ENCODE results near the gene TPCN2.

TPCN2 gene

DNA sequence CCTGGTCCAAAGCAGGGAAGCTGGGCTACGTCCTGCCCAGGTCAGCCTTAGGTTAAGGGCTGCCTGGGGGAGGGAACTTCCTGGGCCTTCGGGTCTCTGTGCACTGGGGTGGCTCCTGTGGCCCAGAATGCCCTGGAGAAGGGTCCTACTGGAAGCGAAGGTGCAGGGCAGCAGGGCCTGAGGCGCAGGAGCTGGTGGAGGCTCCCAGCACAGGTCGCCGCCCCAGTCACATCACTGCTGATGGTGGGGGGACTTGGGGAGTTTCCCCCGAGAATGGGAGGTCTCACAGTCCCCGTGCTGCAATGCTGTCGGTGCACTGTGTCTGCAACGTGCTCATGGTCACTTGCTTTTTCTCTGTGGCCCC lies 106.2 kb downstream of the TPCN2 start:
- Histone ChIP-seq H3K9me3 (ENCODE audit: control extremely low read depth in 1 of 5, control insufficient read depth in 4 of 5, insufficient read depth in 2 of 5, low read depth in 1 of 5, low read length in 4 of 5) (peaks cover 0 to 2% (median 0%) of the 10 kb centered on the region in 5 experiments), H3K36me3 (ENCODE audit: control insufficient read depth in 4 of 4, insufficient read depth in 4 of 4, low read length in 3 of 4) (no peaks in the 10 kb centered on the region), H3K27me3 (replicated peaks in 2 of 5; ENCODE audit: control insufficient read depth in 4 of 5, insufficient read depth in 5 of 5, low read length in 4 of 5) (peaks cover 0 to 40% (median 4%) of the 10 kb centered on the region in 5 experiments), H3K4me1 (ENCODE audit: control extremely low read depth in 1 of 4, control insufficient read depth in 4 of 4, insufficient read depth in 4 of 4, low read length in 3 of 4) (no peaks in the 10 kb centered on the region), H3K4me3 (ENCODE audit: control insufficient read depth in 1 of 7, extremely low read depth in 1 of 7, insufficient read depth in 4 of 7, low read depth in 2 of 7, low read length in 6 of 7) (no peak overlapping the region), H3K27ac (ENCODE audit: insufficient read depth in 1 of 2, low read depth in 1 of 2, low read length in 2 of 2, poor library complexity in 1 of 2, severe bottlenecking in 2 of 2) (no peak overlapping the region)
- no peak for DNase-seq
- WGBS (ENCODE audit: insufficient coverage), result 95% methylated on average over 4 of the region's 10 CpGs
- POLR2A ChIA-PET, result no interaction called here
- CTCF ChIA-PET, result no interaction called here

DNA sequence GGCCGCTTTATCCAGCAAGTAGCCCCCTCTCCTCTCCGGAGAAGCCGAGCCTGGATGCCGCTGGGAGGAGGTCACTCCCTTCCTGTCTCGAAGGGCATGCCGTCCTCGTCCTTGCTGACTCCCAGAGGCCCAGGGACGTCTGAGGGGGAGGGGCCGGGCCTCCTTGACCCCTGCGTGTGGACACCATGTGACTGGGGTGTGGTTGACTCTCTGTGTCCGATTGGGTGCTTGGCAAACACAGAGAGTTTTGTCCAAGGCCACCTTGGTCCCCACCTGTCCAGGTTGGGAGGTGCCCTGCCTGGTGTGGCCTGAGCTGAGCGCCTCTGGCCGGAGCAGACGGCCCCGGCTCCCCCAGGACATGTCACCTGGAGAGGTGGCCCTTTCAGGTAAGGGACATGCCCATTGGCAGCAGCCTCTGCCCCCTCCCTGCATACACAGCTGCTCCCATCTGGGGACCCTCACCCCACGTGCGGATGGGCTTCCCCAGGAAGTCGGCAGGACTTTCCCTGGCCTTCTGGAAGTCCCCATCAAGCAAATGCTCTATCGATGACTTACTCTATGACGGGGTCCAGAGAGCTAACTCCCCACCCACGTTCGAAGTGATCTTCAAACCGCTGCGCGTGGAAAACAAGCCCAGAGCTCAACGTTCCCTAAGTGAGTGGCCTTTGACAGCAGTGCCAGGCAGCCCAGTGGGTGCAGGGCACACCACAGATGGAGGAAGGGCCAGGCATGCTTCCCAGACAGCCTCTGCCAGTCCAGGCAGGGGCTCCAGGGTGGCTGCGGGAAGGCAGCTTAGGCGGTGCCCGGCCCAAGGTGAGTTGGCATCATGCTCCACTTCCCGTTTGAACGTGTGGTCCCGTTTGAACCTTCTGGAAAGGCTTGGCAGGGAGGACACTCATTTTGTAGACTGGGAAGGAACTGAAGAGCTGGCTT lies 106.8 kb downstream of the TPCN2 start, which contains the start of gene SMIM38:
TSS of gene SMIM38 (plus strand) at position 634 of the 933 bp plus-strand sequence. CDS start 1,912 bp downstream, outside the sequence.
- no peaks in the 10 kb centered on the region for H3K9me3 ChIP-seq (ENCODE audit: control extremely low read depth in 1 of 5, control insufficient read depth in 4 of 5, insufficient read depth in 2 of 5, low read depth in 1 of 5, low read length in 4 of 5)
- DNase-seq, result no peak
- CTCF ChIA-PET, result interaction anchor here (1.3 kb wide), 1 partner anchor 11 kb away, joined by 4 read pairs; no protein-coding TSS in a partner anchor
- H3K27ac ChIP-seq (ENCODE audit: insufficient read depth in 1 of 2, low read depth in 1 of 2, low read length in 2 of 2, poor library complexity in 1 of 2, severe bottlenecking in 2 of 2), result no peak within 1 kb of the TSS
- H3K36me3 ChIP-seq (ENCODE audit: control insufficient read depth in 4 of 4, insufficient read depth in 4 of 4, low read length in 3 of 4), result no peaks in the 10 kb centered on the region
- POLR2A ChIA-PET, result no interaction called here
- no peaks in the 10 kb centered on the region for H3K4me1 ChIP-seq (ENCODE audit: control extremely low read depth in 1 of 4, control insufficient read depth in 4 of 4, insufficient read depth in 4 of 4, low read length in 3 of 4)
- peaks cover 0 to 40% (median 4%) of the 10 kb centered on the region in 5 experiments for H3K27me3 ChIP-seq (replicated peaks in 2 of 5; ENCODE audit: control insufficient read depth in 4 of 5, insufficient read depth in 5 of 5, low read length in 4 of 5)
- H3K4me3 ChIP-seq (ENCODE audit: control insufficient read depth in 1 of 7, extremely low read depth in 1 of 7, insufficient read depth in 4 of 7, low read depth in 2 of 7, low read length in 6 of 7), result no peak within 1 kb of the TSS
- WGBS (ENCODE audit: insufficient coverage), result 83% methylated on average over 27 of the region's 32 CpGs

DNA sequence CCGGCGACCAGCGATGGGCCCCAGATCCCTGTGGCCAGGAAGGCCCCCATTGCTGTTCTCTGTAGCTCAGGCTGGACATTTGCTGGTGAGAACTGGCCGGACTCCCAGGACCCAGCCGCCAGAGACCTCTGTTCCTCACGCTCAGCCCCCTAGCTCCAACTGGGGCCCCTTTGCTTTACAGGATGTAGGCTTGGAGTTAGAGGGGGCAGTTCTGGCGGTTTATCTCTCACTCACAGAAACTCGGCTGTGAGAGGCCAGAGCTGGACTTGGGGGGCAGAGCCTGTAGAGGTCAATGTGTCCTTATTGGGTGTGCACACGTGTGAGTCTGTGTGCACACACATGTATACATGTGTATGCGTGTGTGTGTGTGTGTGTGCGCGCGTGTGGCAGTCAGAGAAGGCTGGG lies 107.5 kb downstream of the TPCN2 start:
- no peaks in the 10 kb centered on the region for H3K4me1 ChIP-seq (ENCODE audit: control extremely low read depth in 1 of 4, control insufficient read depth in 4 of 4, insufficient read depth in 4 of 4, low read length in 3 of 4)
- H3K4me3 ChIP-seq (ENCODE audit: control insufficient read depth in 1 of 7, extremely low read depth in 1 of 7, insufficient read depth in 4 of 7, low read depth in 2 of 7, low read length in 6 of 7), result no peak overlapping the region
- H3K27me3 ChIP-seq (replicated peaks in 2 of 5; ENCODE audit: control insufficient read depth in 4 of 5, insufficient read depth in 5 of 5, low read length in 4 of 5), result peaks cover 0 to 40% (median 4%) of the 10 kb centered on the region in 5 experiments
- H3K36me3 ChIP-seq (ENCODE audit: control insufficient read depth in 4 of 4, insufficient read depth in 4 of 4, low read length in 3 of 4), result no peaks in the 10 kb centered on the region
- 77% methylated on average over 6 of the region's 13 CpGs for WGBS (ENCODE audit: insufficient coverage)
- ChIA-PET POLR2A (no interaction called here), CTCF (interaction anchor here (1.3 kb wide), 1 partner anchor 10 kb away, joined by 4 read pairs; no protein-coding TSS in a partner anchor)
- H3K27ac ChIP-seq (ENCODE audit: insufficient read depth in 1 of 2, low read depth in 1 of 2, low read length in 2 of 2, poor library complexity in 1 of 2, severe bottlenecking in 2 of 2), result no peak overlapping the region
- no peaks in the 10 kb centered on the region for H3K9me3 ChIP-seq (ENCODE audit: control extremely low read depth in 1 of 5, control insufficient read depth in 4 of 5, insufficient read depth in 2 of 5, low read depth in 1 of 5, low read length in 4 of 5)
- no peak for DNase-seq

DNA sequence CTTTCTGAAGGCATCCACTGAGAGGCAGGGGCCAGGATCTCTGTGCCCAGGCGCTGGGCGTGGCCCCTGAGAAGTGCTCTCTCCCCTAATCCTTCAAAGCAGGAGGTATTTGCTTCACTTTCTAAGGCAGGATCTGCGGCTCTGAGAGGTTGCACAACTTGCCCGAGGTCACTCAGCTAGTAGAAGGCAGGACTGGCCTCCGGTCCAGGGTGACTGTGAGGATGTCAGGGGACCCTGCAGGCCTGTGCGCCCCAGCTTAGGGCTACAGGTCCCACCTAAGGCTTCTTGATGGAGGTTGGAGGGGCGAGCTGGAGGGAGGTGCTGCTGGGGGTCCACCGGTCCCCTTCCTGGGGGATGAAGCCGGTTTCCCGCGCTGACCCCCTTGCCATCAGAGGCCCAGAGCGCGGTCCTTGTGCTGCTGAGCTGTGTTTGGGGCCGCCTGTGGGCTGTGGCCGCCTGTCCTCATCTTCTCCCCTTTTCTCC lies 108.0 kb downstream of the TPCN2 start:
- Histone ChIP-seq H3K27me3 (replicated peaks in 2 of 5; ENCODE audit: control insufficient read depth in 4 of 5, insufficient read depth in 5 of 5, low read length in 4 of 5) (peaks cover 0 to 40% (median 4%) of the 10 kb centered on the region in 5 experiments), H3K4me3 (ENCODE audit: control insufficient read depth in 1 of 7, extremely low read depth in 1 of 7, insufficient read depth in 4 of 7, low read depth in 2 of 7, low read length in 6 of 7) (no peak overlapping the region), H3K36me3 (ENCODE audit: control insufficient read depth in 4 of 4, insufficient read depth in 4 of 4, low read length in 3 of 4) (no peaks in the 10 kb centered on the region), H3K9me3 (ENCODE audit: control extremely low read depth in 1 of 5, control insufficient read depth in 4 of 5, insufficient read depth in 2 of 5, low read depth in 1 of 5, low read length in 4 of 5) (no peaks in the 10 kb centered on the region), H3K27ac (ENCODE audit: insufficient read depth in 1 of 2, low read depth in 1 of 2, low read length in 2 of 2, poor library complexity in 1 of 2, severe bottlenecking in 2 of 2) (no peak overlapping the region), H3K4me1 (ENCODE audit: control extremely low read depth in 1 of 4, control insufficient read depth in 4 of 4, insufficient read depth in 4 of 4, low read length in 3 of 4) (no peaks in the 10 kb centered on the region)
- no peak for DNase-seq
- POLR2A ChIA-PET, result no interaction called here
- CTCF ChIA-PET, result interaction anchor here (1.3 kb wide), 1 partner anchor 10 kb away, joined by 4 read pairs; no protein-coding TSS in a partner anchor
- 95% methylated on average over 14 of the region's 15 CpGs for WGBS (ENCODE audit: insufficient coverage)

DNA sequence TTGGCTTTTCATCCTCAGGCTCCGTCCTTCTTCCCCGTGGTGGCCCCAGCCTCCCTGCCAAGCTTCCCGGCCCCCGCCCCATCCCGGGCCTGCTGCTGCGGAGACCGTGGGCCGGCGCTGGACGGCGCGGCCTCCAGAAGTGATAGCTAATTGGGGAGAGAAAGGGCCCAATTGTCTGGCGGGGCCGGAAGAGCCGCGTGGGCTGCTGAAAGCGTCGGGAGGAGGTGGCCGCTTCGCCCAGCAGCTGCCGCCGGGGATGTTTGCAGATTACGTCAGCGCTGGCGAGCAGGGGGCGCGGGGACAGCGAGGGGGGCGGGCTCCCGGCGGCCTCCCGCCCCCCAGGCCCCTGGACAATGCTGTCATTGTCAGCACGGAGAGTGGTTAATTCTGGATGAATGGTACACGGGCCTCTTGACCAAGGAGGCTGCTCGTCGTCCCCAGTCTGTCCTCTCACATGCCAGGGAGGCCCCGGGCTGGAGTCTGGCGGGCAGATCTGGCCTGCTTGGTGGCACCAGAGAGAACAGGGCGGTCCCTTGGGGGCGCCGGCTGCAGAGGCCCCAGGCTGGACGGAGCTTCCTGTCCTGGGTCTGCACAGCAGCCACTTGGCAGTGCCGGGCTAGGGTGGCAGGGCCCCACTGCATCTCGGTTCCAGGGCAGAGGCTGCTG lies 108.6 kb downstream of the TPCN2 start:
- WGBS (ENCODE audit: insufficient coverage), result 37% methylated on average over 20 of the region's 44 CpGs
- DNase-seq, result peak in 1 of 3 donors; percentile 21
- Histone ChIP-seq H3K27ac (ENCODE audit: insufficient read depth in 1 of 2, low read depth in 1 of 2, low read length in 2 of 2, poor library complexity in 1 of 2, severe bottlenecking in 2 of 2) (no peak overlapping the region), H3K4me3 (ENCODE audit: control insufficient read depth in 1 of 7, extremely low read depth in 1 of 7, insufficient read depth in 4 of 7, low read depth in 2 of 7, low read length in 6 of 7) (no peak overlapping the region), H3K36me3 (ENCODE audit: control insufficient read depth in 4 of 4, insufficient read depth in 4 of 4, low read length in 3 of 4) (no peaks in the 10 kb centered on the region), H3K4me1 (ENCODE audit: control extremely low read depth in 1 of 4, control insufficient read depth in 4 of 4, insufficient read depth in 4 of 4, low read length in 3 of 4) (no peaks in the 10 kb centered on the region), H3K9me3 (ENCODE audit: control extremely low read depth in 1 of 5, control insufficient read depth in 4 of 5, insufficient read depth in 2 of 5, low read depth in 1 of 5, low read length in 4 of 5) (no peaks in the 10 kb centered on the region), H3K27me3 (replicated peaks in 2 of 5; ENCODE audit: control insufficient read depth in 4 of 5, insufficient read depth in 5 of 5, low read length in 4 of 5) (peaks cover 0 to 40% (median 4%) of the 10 kb centered on the region in 5 experiments)
- POLR2A ChIA-PET, result no interaction called here
- CTCF ChIA-PET, result no interaction called here

DNA sequence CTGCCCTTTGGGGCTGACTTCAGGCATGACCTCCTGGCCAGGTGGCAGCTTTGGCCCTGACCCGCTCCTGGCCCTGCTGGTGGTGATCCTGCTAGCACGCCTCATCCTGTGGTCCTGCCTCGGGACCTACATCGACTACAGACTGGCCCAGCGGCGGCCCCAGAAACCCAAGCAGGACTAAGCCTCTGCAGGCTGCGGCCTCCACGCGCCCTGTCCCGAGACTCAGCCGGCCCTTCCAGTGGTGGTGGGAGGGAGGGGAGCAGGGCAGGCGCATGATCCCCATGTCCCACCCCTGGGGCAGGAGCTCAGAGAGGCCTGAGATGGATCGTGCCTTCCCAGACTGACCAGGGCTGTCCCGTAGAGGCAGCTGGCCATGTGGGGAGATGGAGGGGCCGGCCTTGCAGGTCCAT lies 109.1 kb downstream of the TPCN2 start:
- H3K36me3 ChIP-seq (ENCODE audit: control insufficient read depth in 4 of 4, insufficient read depth in 4 of 4, low read length in 3 of 4), result no peaks in the 10 kb centered on the region
- WGBS (ENCODE audit: insufficient coverage), result 100% methylated on average over 5 of the region's 15 CpGs
- peaks cover 0 to 40% (median 4%) of the 10 kb centered on the region in 5 experiments for H3K27me3 ChIP-seq (replicated peaks in 2 of 5; ENCODE audit: control insufficient read depth in 4 of 5, insufficient read depth in 5 of 5, low read length in 4 of 5)
- no peaks in the 10 kb centered on the region for H3K4me1 ChIP-seq (ENCODE audit: control extremely low read depth in 1 of 4, control insufficient read depth in 4 of 4, insufficient read depth in 4 of 4, low read length in 3 of 4)
- H3K4me3 ChIP-seq (ENCODE audit: control insufficient read depth in 1 of 7, extremely low read depth in 1 of 7, insufficient read depth in 4 of 7, low read depth in 2 of 7, low read length in 6 of 7), result no peak overlapping the region
- H3K27ac ChIP-seq (ENCODE audit: insufficient read depth in 1 of 2, low read depth in 1 of 2, low read length in 2 of 2, poor library complexity in 1 of 2, severe bottlenecking in 2 of 2), result no peak overlapping the region
- POLR2A ChIA-PET, result no interaction called here
- CTCF ChIA-PET, result no interaction called here
- DNase-seq, result no peak
- peaks cover 0 to 5% (median 0%) of the 10 kb centered on the region in 5 experiments for H3K9me3 ChIP-seq (ENCODE audit: control extremely low read depth in 1 of 5, control insufficient read depth in 4 of 5, insufficient read depth in 2 of 5, low read depth in 1 of 5, low read length in 4 of 5)
